Fibroblast of skin of abdomen (primary cell): ENCODE data around the gene KANSL1.
"Not testable (repeated sequence)": the region's sequence is repeated elsewhere in the genome, so short reads cannot be mapped to it uniquely, and the experiment has no call there.

Source experiments
- DNase-seq: peaks from one replicate; pipeline ENCODE4 v3.0.0-alpha.2; 2013

KANSL1 gene

DNA sequence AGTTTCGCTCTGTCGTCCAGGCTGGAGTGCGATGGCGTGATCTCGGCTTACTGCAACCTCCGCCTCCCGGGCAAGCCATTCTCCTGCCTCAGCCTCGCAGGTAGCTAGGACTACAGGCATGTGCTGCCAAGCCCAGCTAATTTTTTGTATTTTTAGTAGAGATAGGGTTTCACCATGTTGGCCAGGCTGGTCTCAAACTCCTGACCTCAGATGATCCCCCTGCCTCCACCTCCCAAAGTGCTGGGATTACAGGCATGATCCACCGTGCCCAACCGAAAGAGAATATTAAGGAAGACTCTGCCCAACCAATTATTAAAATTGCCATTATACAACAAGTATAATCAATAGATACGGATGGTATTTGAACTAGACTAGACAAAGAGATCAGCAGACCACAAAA lies 82.0 kb downstream of the KANSL1 start:
- DNase-seq: not testable (repeated sequence)

DNA sequence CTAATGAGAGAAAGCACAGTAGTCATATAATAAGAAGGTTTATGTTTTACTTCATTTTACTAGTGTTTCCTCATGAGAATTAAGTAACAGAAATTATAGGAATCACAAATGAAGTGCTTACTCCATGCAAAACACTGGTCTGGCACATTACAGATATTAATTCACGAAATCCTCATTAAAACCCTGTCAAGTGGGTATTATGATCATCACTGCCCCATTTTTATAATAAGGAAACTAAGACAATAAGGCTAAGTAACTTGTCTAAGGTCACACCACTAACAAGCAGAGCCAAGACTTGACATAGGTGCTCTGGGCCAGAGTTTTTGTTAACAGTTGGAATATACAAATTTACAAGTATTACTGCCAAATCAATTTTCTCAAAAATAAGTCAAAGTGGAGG lies 83.0 kb downstream of the KANSL1 start:
- DNase-seq: no peak

DNA sequence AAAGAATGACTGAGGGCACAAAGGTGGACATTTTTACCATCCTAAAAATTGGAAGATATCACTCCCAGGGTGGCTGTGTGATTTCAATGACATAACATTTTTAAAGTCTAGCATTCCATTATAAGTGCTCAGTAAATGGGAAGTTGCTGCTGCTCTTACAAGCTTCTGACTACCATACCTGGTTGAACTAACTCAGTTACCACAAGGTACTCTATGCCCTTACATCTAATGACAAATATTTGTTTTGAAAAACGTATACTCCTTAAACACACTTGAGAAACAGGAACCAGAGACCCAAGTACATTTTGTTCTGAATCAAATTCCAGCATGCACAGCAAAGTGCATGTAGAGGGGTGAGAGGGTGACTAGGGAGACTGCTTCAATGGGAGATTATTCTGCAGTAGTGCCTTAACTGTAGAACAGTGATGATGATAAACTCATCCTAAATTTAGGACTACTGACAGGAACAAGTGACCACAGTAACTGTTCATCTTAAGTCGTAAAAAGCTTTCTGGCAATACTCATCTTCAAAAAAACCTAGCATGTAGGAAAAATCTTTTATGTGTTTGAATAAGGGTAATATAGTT lies 83.5 kb downstream of the KANSL1 start:
- no peak for DNase-seq

GRCh38 chr17:46108550-46109110 lies 84.6 kb downstream of the KANSL1 start:
- DNase-seq: no peak

DNA sequence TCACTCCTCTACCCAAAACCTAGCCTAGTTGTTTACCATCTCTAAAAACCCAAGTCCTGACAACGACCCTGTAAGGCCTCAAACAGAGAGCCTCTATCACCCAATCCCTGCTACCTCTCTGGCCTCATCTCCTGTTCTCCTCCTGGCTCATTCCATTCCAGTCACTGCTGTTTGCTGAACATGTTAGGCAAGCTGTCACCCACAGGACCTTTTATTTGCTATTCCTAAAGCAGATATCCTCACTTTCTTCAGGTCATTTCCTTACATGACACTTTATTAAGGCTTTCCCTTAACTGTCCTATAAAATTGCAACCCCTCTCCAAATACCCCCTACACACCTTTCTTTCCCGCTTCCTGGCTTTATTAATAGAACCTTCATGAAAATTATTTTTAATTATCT lies 85.1 kb downstream of the KANSL1 start:
- DNase-seq: no peak

DNA sequence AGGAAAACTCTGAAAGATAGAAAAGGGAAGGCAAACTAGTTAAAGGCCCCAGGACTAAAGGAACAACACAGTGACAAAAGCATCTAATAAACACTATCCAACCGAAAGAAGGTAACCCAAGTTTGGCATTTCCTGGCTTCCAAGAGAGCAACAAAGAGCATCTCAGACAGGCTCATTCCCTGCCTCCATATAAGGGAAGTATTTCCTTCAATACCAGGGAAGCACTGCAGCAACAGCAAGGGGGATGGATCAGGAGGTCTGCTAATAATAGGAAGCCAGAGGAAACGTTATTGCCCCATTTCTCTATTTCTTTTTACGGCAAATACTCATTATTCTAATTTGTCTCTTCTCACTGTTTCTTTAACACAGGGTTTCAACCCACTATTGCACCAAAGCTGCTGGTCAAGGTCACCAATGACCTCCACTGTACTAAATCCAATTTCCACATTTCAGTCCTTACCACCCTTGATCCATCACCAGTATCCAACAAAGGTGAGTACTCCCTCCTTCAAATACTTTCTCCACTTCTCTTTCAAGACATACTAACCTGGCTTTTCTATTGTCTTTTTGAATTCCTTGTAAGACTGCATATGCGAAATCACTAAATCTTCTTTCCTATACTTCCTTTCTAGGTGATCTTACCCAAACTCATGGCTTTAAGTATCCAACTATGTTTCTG lies 86.1 kb downstream of the KANSL1 start:
- no peak for DNase-seq

DNA sequence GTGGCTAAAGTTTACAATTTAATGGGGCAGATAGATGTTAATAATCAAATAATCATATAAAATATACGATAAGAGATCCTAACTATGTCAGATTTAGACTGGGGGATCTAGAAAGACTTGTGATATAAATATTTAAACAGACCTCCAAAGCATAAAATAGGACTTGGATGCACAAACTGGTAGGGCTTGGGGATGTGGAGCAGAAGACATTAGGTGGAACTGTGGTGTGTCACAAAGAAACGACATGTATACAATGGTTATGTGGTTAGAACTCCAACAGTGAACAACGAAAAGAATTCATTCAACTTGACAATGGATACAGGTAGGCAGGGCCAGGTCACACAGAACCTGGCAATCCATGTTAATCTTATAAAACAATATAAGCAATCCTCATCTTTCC lies 90.4 kb downstream of the KANSL1 start:
- DNase-seq: not testable (repeated sequence)

DNA sequence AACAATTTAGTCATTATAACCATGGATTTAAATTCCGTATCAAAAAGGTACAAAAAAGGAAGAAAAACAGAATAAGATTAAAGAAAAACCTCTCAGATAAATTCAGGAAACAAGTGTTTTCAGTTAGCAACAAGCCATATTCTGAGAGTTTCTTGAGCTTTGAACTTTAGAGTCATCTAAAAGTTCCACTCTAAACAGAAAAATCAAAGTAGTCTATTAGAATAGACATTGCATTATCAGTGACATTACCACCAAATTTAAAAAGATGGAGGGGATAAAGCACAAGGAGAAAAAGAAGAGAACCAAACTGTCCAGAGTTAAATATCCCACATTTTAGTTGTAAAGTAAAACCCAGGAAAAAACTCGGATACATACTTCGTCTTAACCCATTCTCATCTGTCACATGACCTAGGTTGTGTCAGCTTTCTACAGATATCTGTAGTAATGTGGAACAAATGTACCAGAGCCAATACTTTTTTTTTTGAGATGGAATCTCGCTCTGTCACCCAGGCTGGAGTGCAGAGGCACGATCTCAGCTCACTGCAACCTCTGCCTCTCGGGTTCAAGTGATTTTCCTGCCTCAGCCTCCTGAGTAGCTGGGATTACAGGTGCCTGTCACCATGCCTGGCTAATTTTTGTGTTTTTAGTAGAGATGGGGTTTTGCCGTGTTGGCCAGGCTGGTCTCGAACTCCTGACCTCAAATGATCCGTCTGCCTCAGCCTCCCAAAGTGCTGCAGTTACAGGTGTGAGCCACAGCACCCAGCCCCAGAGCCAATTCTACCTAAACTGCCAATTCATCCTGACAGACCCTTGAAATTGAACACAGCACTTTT lies 91.2 kb downstream of the KANSL1 start:
- not testable (repeated sequence) for DNase-seq

GRCh38 chr17:46100590-46100989 lies 92.6 kb downstream of the KANSL1 start:
- DNase-seq: no peak

DNA sequence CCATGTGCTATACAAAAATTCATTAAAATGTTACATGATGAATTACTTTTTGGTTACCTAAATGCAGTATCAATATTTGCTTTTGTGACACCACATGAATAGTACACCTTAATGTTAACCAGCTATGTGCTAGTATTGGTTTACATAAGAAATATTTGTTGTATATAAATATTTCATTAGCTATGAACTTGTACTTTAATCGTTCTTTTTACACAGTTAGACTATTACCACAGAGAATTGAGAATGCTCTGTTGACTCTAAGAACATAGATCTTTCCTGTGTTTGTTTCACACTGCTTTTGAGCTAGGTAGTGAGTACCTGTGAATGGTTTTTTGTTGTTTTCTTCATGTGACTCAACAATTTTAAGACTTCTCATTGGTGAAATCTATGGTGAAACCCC lies 93.4 kb downstream of the KANSL1 start:
- no peak for DNase-seq

DNA sequence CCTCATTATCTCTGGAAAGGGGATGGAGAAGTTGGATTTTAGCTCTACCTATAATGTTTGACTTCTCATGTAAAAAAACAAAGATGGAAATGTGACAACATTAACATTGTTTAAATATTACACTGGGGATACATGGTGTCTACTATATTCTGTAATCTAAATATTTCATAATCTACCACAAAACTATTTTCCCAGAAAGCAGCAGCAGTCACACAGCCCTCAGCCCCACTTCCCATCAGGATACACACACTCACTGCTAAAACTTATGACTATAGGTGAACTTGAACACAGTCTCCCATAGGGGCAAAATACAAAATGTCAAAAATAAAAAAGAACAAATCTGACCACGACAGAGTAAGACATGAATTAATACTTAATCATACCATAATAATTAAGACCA lies 95.7 kb downstream of the KANSL1 start:
- DNase-seq: peak; percentile 16

DNA sequence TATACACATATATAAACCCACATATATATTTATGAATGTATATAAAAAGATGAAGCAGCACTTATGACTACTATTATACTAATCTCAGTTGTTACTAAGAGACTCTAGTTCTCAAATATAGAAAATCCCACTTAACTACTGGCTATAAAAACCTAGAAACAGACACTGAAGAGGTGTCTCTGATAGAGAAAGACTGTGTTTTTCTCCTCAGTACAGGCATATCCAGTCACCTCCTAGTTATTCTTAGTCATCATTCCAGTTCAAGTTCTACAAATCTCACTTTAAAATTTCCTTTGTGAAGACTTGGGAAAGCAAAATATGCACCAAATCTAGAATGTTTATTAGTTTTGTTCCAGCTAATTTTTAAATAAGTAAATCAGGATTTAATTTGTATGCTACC lies 100.2 kb downstream of the KANSL1 start:
- no peak for DNase-seq

- no peak for DNase-seq
These were observed 102.4 kb downstream of the KANSL1 start for GRCh38 chr17:46090871-46091270.

DNA sequence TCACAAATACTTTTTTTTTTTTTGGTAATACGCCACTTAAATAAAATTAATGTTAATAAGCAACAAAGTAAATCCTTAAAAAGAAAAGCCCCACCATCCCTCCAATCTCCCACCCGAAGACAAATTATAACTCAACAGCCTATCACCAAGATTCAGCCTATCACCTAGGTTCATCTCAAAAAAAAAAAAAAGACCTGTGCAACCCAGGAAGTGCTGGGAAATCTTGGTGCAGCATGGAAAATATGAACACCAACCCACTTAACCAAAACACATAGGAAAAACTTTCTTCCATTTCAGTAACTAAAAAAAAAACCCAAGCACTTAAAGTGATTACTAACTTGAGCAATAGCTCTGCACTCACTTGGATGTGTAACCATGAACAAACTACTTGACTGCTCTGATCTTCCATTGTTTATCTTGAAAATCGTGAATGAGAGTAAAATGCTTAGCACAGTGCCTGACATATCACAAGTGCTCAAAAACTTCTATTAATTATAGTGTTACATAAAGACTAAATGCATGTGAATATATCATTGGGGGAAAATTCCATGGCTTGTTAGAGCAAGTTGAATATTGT lies 103.8 kb downstream of the KANSL1 start:
- no peak for DNase-seq

DNA sequence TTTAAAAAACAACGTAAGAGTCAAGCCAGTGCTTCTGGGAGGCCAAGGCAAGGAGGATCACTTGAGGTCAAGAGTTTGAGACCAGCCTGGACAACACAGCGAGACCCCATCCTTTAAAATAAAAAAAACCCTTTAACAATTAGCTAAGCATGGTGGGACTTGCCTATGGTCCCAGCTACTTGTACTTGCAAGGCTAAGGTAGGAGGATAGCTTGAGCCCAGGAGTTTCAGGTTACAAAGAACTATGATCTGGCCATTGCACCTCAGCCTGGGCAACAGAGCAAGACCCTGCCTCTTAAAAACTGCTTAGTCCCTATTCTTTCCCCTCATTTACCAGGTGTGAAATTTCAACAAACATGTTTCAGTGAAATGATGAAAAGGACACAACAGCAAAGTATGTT lies 104.6 kb downstream of the KANSL1 start:
- no peak for DNase-seq

- not testable (repeated sequence) for DNase-seq
These were observed 105.4 kb downstream of the KANSL1 start for GRCh38 chr17:46087871-46088270.

GRCh38 chr17:46086821-46087220 lies 106.4 kb downstream of the KANSL1 start:
- no peak for DNase-seq

DNA sequence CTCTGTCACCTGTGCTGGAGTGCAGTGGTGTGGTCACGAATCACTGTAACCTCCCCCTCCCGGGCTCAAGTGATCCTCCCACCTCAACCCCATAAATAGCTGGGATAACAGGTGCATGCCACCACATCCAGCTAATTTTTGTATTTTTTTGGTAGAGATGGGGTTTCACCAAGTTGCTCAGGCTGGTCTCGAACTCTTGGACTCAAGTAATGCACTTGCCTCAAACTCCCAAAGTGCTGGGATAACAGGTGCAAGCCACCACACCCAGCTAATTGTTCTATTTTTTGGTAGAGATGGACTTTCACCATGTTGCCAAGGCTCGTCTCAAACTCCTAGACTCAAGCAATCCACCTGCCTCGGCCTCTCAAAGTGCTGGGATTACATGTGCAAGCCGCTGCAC lies 107.7 kb downstream of the KANSL1 start:
- no peak for DNase-seq

DNA sequence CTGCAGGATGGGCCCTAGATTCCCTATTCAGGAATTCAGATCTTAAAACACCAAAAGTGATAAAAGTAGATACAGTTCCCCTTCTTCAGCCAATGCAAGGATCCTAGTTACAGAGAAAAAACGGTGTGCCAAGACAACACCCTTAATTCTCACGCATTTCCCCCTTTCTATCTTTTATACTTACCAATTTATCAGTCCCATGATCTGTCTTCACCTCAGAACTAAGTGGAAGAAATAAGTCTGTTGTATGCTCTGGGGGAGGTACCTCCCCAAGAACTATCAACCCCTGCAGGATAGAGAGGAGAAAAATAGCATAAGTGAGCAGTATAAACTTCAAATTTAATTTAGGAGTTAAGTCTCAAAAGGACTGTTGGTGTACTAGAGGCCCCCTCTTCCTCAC lies 111.0 kb downstream of the KANSL1 start:
- DNase-seq: no peak

GRCh38 chr17:46081018-46081320 lies 112.3 kb downstream of the KANSL1 start:
- no peak for DNase-seq

DNA sequence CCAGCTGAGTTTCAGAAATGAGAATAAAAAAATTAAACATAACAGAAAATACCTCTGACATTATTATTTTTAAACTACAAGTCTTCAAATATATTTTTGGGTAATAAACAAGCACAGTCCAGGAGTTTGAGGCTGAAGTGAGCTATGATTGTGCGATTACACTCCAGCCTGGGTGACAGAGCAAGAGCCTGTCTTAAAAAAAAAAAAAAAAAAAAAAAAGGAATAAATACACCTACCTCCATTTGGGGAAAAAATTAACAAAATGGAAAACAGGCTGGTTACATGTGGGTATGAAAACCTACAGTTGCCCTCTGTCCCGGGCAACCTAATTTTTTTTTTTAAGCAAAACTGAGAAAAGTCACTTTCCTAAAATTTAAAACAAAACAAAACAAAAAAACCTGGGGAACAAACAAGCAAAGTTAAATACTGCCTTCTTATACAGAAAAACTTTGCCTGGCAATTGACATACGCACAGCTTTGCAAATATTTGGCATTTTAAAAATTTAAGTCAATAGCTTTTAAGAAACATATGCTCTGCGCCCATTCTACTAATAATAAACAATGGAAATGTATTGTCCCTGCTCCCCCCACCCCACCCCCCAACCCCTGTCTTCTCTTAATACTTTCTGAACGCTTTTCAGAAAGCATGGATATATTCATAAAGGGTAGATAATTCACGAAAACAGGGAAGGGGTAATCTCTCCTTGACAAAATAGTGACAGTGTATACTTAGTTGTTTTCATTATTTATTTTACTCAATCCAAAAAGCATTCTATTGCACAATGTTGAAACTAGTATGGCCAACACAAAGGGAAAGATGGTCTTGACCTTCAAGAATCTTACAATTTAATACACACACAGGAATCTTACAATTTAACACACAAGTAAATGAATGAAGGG lies 112.9 kb downstream of the KANSL1 start:
- no peak for DNase-seq

DNA sequence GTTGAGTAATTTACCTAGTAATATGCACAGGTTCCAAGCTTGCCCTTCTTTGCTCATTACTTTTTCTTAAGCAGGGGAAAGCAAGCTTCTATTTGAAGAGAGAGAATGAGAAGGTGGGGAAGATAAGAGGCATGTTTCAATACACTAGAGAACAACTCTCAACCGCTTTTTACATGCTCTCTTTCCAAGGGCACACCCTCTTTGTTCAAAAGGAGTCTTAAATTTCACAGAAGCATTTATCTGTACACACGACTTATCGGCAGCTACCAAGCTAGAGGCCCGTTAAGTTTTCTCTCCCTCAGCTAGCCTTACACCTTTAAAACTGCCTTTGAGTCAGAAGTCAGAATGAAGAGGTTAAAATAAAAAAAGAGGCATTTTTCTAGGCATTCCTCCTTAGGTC lies 114.6 kb downstream of the KANSL1 start:
- DNase-seq: no peak
